NK-92 treated with Interleukin-12 subunit alpha and Interleukin-12 subunit beta, amount 100 ng/mL, for 24 hours (cell line): Measurements from ENCODE around the gene OR13F1.
"Not testable (repeated sequence)": the region's sequence is repeated elsewhere in the genome, so short reads cannot be mapped to it uniquely, and the experiment has no call there.

Experiments
- DNase-seq: peaks from one replicate; lab custom pipeline; 2025; lab: John Stamatoyannopoulos, UW

The OR13F1 gene

GRCh38 chr9:104503963-104504362 lies at the start of gene OR13F1:
Gene OR13F1 (plus strand): TSS chr9:104504263. CDS start chr9:104504263, 0 bp downstream.
- no peak for DNase-seq

GRCh38 chr9:104456831-104457230 lies 47.2 kb upstream of the OR13F1 start:
- DNase-seq = no peak

GRCh38 chr9:104463864-104464263 lies 40.2 kb upstream of the OR13F1 start:
- no peak for DNase-seq

DNA sequence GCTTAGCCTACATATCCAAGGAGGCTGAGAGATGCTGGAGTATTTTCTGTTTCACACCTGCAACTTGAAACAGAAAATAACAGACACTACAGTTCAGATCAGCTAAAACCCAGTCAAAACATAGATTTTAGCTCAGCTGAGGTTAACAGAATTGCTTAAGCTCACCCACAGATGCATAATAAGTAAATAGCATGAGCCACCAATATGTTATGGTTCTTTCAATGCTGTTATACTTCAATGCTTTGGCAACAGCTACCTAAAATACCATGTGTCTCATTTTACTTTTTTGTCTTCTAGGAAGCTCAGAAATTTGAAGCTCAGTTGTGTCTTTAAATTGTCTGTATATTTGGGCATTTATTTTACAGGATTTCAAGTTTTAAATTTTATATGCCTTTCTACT lies 35.8 kb upstream of the OR13F1 start:
- DNase-seq = no peak

DNA sequence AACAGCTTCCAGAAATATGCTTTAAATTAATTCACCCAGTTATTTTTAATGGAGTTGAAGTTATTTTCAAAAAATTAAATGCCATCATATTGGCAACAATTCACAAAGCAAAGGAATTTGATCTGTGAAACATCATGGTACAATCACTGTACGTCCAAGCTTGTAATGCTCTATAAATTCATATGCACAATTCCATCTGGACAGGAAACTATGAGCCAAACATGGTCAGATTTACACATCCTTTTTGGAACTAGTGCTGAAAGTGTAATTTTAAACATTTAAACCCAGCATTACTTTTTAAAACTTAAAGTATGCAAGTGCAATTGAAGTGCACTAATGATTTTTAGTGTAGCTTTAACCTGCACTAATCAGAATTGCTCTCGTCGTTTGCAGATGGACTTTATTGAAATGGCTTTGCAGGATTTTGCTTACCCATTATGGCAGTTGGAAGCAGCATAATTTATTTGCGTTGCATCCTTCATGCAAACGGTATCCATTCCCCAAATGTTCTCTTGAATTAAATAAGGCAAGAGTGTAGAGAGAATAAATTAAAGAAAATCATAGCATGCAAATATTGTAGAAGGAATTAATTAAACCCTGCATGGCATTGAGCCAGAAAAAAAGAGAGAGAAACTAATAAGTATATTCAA lies 21.0 kb upstream of the OR13F1 start:
- DNase-seq = no peak

DNA sequence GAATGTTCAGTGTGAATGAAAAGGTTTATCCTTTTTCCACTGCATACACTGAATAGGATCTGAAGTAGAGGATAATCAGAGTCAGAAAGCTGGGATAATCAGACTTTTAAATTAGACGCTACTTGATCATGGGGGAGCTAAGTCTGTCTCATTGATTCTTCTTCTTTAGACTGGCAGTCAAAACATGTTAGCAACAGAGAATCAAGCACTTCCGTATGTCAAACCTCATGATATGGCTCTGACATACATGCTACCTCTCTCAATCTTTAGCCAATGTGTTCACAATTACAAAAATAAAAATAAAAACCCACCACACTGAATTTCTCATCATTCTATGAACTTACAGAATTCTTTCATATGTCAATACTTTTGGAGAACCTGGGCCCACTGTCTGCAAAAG lies 19.0 kb upstream of the OR13F1 start:
- no peak for DNase-seq

DNA sequence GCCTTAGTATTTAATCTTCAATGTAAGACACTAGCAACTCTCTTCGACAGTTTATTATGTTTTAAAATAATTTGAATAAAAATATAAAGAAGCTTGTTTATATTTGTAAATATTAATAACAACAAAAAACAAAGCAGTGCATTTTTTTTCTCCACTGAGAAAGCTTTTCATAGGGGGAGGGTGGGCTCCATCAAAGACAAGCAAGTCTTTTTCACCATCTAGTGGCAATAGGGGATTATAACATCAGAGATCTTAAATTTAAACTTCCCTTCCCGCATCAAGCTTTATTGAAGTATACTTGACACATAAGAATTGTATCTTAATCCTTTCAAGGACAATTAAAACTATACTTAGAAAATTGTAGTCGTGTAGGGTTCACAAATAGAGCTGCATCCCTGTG lies 9.3 kb upstream of the OR13F1 start:
- DNase-seq = no peak

GRCh38 chr9:104503440-104503839 lies 623 bp upstream of the OR13F1 start:
- DNase-seq = no peak

DNA sequence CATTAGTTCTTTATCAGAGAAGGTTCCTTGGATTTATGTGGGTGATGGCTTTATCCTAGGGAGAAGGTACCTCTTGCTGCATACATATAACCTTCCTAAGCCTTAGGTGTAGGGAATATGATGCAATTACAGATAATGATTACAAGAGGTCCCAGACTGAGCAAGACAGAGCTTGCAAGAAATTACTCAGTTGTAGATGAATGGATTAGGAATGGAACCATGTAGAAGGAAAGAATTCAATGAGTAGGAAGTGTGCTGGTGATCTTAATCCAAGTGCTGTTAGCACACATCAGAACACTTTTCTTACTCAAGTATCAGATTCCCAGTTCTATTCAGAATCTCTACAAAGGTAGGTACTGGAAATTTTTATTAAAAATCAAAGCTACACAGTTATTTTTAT lies 2.5 kb downstream of the OR13F1 start:
- no peak for DNase-seq

GRCh38 chr9:104514901-104515300 lies 10.8 kb downstream of the OR13F1 start:
- DNase-seq = no peak

DNA sequence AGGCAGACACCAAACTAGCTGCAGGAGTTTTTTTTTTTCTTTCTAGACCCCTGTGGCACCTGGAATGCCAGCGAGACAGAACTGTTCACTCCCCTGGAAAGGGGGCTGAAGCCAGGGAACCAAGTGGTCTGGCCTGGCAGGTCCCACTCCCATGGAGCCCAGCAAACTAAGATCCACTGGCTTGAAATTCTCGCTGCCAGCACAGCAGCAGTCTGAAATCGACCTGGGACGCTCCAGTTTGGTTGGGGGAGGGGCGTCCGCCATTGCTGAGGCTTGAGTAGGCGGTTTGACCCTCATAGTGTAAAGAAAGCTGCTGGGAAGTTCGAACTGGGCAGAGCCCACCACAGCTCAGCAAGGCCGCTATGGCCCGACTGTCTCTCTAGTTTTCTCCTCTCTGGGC lies 16.2 kb downstream of the OR13F1 start:
- DNase-seq = not testable (repeated sequence)

DNA sequence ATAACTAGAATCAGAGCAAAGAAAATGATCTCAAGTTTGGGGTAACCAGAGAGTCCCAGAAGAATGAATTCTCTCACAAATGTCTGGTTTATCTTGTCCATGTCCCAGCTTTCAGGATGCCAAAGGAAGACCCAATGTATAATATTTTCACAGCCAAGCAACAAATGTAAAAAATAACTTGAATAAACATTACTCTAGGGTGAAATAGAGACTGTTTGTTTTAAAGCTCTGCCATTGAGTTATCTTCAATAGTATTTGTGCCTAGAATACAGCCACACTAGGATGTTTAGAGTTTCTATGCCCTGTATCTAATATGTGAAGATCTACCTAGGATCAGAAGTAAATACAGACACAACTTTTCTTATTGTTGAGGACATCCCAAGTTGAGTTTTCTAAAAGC lies 23.0 kb downstream of the OR13F1 start, which contains the start of gene OR13C4:
TSS of gene OR13C4 (minus strand) at position 101 of the 400 bp plus-strand sequence. CDS start at position 101, 0 bp downstream.
- no peak for DNase-seq

- no peak for DNase-seq
These were observed 32.7 kb downstream of the OR13F1 start, which contains the start of gene OR13C3 for GRCh38 chr9:104536756-104537155. Gene OR13C3 (minus strand): TSS chr9:104536856. CDS start chr9:104536723, 133 bp downstream.

GRCh38 chr9:104539275-104539674 lies 35.2 kb downstream of the OR13F1 start:
- no peak for DNase-seq

DNA sequence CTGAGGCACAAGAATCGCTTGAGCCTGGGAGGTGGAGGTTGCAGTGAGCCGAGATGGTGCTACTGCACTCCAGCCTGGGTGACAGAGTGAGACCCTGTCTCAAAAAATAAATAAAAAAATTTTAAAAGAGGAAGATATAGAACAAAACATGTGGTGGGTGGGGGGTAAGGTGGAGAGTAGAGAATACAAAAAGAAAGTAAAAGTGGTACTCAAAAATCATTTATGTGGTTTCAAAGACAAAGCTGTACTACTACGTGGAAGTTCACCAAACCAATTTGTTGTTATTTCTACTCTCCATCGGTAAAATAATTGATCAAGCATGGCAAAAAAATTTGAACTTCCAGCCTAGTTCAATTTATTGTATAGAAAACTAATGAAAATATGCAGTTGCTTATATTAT lies 40.6 kb downstream of the OR13F1 start:
- DNase-seq = no peak

GRCh38 chr9:104553261-104553660 lies 49.2 kb downstream of the OR13F1 start:
- DNase-seq = no peak
